ENCODE data around the gene CLNK. TPM values are rescaled to one million over a fixed set of nuclear protein-coding genes. Genes with fewer than 3 reads are reported as not detected.
"Not testable (repeated sequence)": the region's sequence is repeated elsewhere in the genome, so short reads cannot be mapped to it uniquely, and the experiment has no call there.

Gene CLNK
- total RNA-seq, 2 experiments from 2014 or later: 0.05 to 0.17 TPM

- intact Hi-C loops (cut with DNase I, micrococcal nuclease): loop anchor here in 1 of 2 experiments (5.0 kb wide), 1 partner anchor 1145 kb away; no protein-coding TSS in a partner anchor
- peak overlapping the region; percentile 32 for H3K27ac Mint-ChIP-seq
- DNase-seq (peak in 1 of 14 experiments; percentile 21), ATAC-seq (ENCODE audit: poor library complexity) (peak; percentile 52)
- no peaks in the 10 kb centered on the region for H3K27me3 Mint-ChIP-seq
- H3K4me3 ChIP-seq (ENCODE audit: low read length): no peak overlapping the region
- no peaks in the 10 kb centered on the region for H3K9me3 ChIP-seq (ENCODE audit: control insufficient read depth in 1 of 2, insufficient read depth in 1 of 2, low read length in 2 of 2)
- H3K27ac ChIP-seq (ENCODE audit: low read depth in 1 of 2, low read length in 2 of 2): no peak overlapping the region
- no peaks in the 10 kb centered on the region for H3K27me3 ChIP-seq (ENCODE audit: control insufficient read depth in 1 of 2, insufficient read depth in 2 of 2, low read length in 2 of 2)
- ChIA-PET CTCF (no interaction called here), POLR2A (interaction anchor here (1.1 to 1.2 kb wide), 3 partner anchors 13 to 121 kb away, joined by 3 to 5 read pairs (median 5); no protein-coding TSS in a partner anchor)
- H3K4me1 Mint-ChIP-seq (ENCODE audit: low read depth): peaks cover 6% of the 10 kb centered on the region
- H3K36me3 ChIP-seq (ENCODE audit: insufficient read depth, low read length): no peaks in the 10 kb centered on the region
- H3K4me1 ChIP-seq (ENCODE audit: insufficient read depth, low read length): peaks cover 13% of the 10 kb centered on the region
- no peaks in the 10 kb centered on the region for H3K9me3 Mint-ChIP-seq
- peak overlapping the region; percentile 18 for H3K4me3 Mint-ChIP-seq
- no peak for TF ChIP-seq CTCF (IDR thresholded peaks at IDR 0.05)
- no peaks in the 10 kb centered on the region for H3K36me3 Mint-ChIP-seq (ENCODE audit: low read depth)
Observed at GRCh38 chr4:10577018-10577417, 107.5 kb downstream of the CLNK start.

- intact Hi-C loops (cut with DNase I, micrococcal nuclease): loop anchor here in 1 of 2 experiments (5.0 kb wide), 1 partner anchor 1146 kb away; no protein-coding TSS in a partner anchor
- Histone ChIP-seq H3K4me1 (ENCODE audit: insufficient read depth, low read length) (peaks cover 13% of the 10 kb centered on the region), H3K27ac (ENCODE audit: low read depth in 1 of 2, low read length in 2 of 2) (no peak overlapping the region), H3K27me3 (ENCODE audit: control insufficient read depth in 1 of 2, insufficient read depth in 2 of 2, low read length in 2 of 2) (no peaks in the 10 kb centered on the region), H3K36me3 (ENCODE audit: insufficient read depth, low read length) (no peaks in the 10 kb centered on the region), H3K9me3 (ENCODE audit: control insufficient read depth in 1 of 2, insufficient read depth in 1 of 2, low read length in 2 of 2) (no peaks in the 10 kb centered on the region), H3K4me3 (ENCODE audit: low read length) (no peak overlapping the region)
- Mint-ChIP-seq H3K4me1 (ENCODE audit: low read depth) (peaks cover 6% of the 10 kb centered on the region), H3K27ac (no peak overlapping the region), H3K9me3 (no peaks in the 10 kb centered on the region), H3K36me3 (ENCODE audit: low read depth) (no peaks in the 10 kb centered on the region), H3K4me3 (no peak overlapping the region), H3K27me3 (no peaks in the 10 kb centered on the region)
- CTCF ChIA-PET: no interaction called here
- POLR2A ChIA-PET: interaction anchor here (1.1 kb wide), 1 partner anchor 14 kb away, joined by 3 read pairs; no protein-coding TSS in a partner anchor
- no peak for ATAC-seq (ENCODE audit: poor library complexity)
- DNase-seq: no peak
- no peak for TF ChIP-seq CTCF (IDR thresholded peaks at IDR 0.05)
Observed at GRCh38 chr4:10576236-10576635, 108.3 kb downstream of the CLNK start.

- Mint-ChIP-seq H3K27me3 (no peaks in the 10 kb centered on the region), H3K27ac (no peak overlapping the region), H3K4me1 (ENCODE audit: low read depth) (peaks cover 6% of the 10 kb centered on the region), H3K36me3 (ENCODE audit: low read depth) (no peaks in the 10 kb centered on the region), H3K4me3 (no peak overlapping the region), H3K9me3 (no peaks in the 10 kb centered on the region)
- no peak for DNase-seq
- no peaks in the 10 kb centered on the region for H3K9me3 ChIP-seq (ENCODE audit: control insufficient read depth in 1 of 2, insufficient read depth in 1 of 2, low read length in 2 of 2)
- ATAC-seq (ENCODE audit: poor library complexity): no peak
- no peak overlapping the region for H3K4me3 ChIP-seq (ENCODE audit: low read length)
- POLR2A ChIA-PET: no interaction called here
- TF ChIP-seq CTCF (IDR thresholded peaks at IDR 0.05): no peak
- peaks cover 13% of the 10 kb centered on the region for H3K4me1 ChIP-seq (ENCODE audit: insufficient read depth, low read length)
- H3K27ac ChIP-seq (ENCODE audit: low read depth in 1 of 2, low read length in 2 of 2): no peak overlapping the region
- no peaks in the 10 kb centered on the region for H3K27me3 ChIP-seq (ENCODE audit: control insufficient read depth in 1 of 2, insufficient read depth in 2 of 2, low read length in 2 of 2)
- H3K36me3 ChIP-seq (ENCODE audit: insufficient read depth, low read length): no peaks in the 10 kb centered on the region
- intact Hi-C loops (cut with DNase I, micrococcal nuclease): loop anchor here in 1 of 2 experiments (5.0 kb wide), 1 partner anchor 1147 kb away; no protein-coding TSS in a partner anchor
- CTCF ChIA-PET: no interaction called here
Observed at GRCh38 chr4:10575414-10575813, 109.2 kb downstream of the CLNK start.

GRCh38 chr4:10574553-10574952 is 110.0 kb downstream of the CLNK start:
- DNase-seq; ATAC-seq (ENCODE audit: poor library complexity); H3K4me1 Mint-ChIP-seq (ENCODE audit: low read depth); H3K4me3 Mint-ChIP-seq; H3K36me3 Mint-ChIP-seq (ENCODE audit: low read depth); H3K4me3 ChIP-seq (ENCODE audit: low read length); POLR2A ChIA-PET; CTCF ChIA-PET; H3K9me3 ChIP-seq (ENCODE audit: control insufficient read depth in 1 of 2, insufficient read depth in 1 of 2, low read length in 2 of 2); intact Hi-C loops (cut with DNase I, micrococcal nuclease); H3K27me3 Mint-ChIP-seq; H3K9me3 Mint-ChIP-seq; H3K36me3 ChIP-seq (ENCODE audit: insufficient read depth, low read length); H3K27ac ChIP-seq (ENCODE audit: low read depth in 1 of 2, low read length in 2 of 2); H3K27ac Mint-ChIP-seq; H3K27me3 ChIP-seq (ENCODE audit: control insufficient read depth in 1 of 2, insufficient read depth in 2 of 2, low read length in 2 of 2): not testable (repeated sequence)
- peaks cover 13% of the 10 kb centered on the region for H3K4me1 ChIP-seq (ENCODE audit: insufficient read depth, low read length)

Measured in CD4-positive, alpha-beta T cell (primary cell).